ENCODE data around the gene ABHD2. TPM values are rescaled to one million over a fixed set of nuclear protein-coding genes. Genes with fewer than 3 reads are reported as not detected.
A peak's percentile ranks its signal among the peaks of the same experiment; 100 is the strongest.

Gene ABHD2
- total and polyA plus RNA-seq, 4 donors, result 9.1 to 221 (median 82.5) TPM

DNA sequence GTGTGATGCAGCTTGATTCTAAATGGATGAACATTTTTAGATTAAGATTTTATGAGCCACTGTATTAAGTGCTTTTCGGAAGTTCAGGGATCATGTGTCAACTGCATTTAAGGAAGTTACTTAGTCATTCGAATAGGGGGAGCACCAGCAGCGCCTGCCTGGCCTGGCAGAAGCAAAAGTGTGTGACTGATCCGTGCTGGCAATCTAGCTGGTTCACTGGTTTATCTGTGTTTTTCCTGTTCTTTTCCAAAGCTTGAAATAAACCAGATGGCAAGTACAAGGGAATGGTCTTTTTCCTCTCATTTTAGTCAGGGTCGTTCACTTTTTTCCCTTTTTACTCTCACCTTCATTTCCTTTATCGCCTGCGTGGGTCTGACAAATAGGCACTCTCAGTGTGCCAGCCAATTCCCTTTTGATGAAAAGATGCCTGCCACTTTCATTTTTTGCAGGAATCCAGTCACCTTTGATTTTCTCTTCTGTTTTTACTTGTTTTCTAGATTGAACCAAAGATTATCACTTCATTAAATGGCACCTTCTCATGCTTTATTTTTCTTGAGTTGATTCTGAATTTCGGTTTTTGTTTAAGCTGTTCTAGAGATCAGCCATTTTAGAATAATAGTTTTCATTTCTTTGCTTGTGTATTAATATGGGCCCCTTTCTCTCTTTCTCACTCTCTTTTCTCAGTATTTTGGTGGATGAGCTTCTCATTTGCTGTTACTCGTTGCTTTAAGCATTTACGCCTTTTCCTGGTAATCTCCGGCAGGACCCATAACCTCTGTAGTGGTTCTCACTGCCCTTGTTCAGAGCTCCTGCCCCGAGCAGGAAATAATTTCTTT is 2.8 kb downstream of the ABHD2 start:
- Histone ChIP-seq H3K4me3 (ENCODE audit: low read length in 2 of 2) (peak overlapping the region; percentile 33 to 63), H3K27ac (ENCODE audit: low read depth in 1 of 2, low read length in 2 of 2) (peak overlapping the region; percentile 75 to 98), H3K36me3 (ENCODE audit: control insufficient read depth in 1 of 2, insufficient read depth in 2 of 2, low read length in 1 of 2) (no peaks in the 10 kb centered on the region), H3K9me3 (ENCODE audit: control insufficient read depth, low read length) (no peaks in the 10 kb centered on the region), H3K27me3 (ENCODE audit: control insufficient read depth in 1 of 2, insufficient read depth in 2 of 2, low read length in 1 of 2) (no peaks in the 10 kb centered on the region), H3K4me1 (ENCODE audit: control insufficient read depth in 1 of 2, insufficient read depth in 2 of 2, low read length in 2 of 2) (peaks cover 7 to 11% of the 10 kb centered on the region in 2 donors)
- 6 to 11% methylated on average over 12 of the region's 12 CpGs for WGBS, 2 donors
- DNase-seq, result peak; percentile 88
- intact Hi-C loops (cut with DNase I), result no loop called here
- peak; percentile 42 for ATAC-seq (ENCODE audit: low FRiP score)

- H3K9me3 ChIP-seq (ENCODE audit: control insufficient read depth, low read length), result no peaks in the 10 kb centered on the region
- H3K4me1 ChIP-seq (ENCODE audit: control insufficient read depth in 1 of 2, insufficient read depth in 2 of 2, low read length in 2 of 2), result peaks cover 7 to 14% of the 10 kb centered on the region in 2 donors
- peak overlapping the region; percentile 69 to 98 for H3K27ac ChIP-seq (ENCODE audit: low read depth in 1 of 2, low read length in 2 of 2)
- intact Hi-C loops (cut with DNase I), result no loop called here
- DNase-seq (no peak), ATAC-seq (ENCODE audit: low FRiP score) (no peak)
- H3K36me3 ChIP-seq (ENCODE audit: control insufficient read depth in 1 of 2, insufficient read depth in 2 of 2, low read length in 1 of 2), result no peaks in the 10 kb centered on the region
- H3K27me3 ChIP-seq (ENCODE audit: control insufficient read depth in 1 of 2, insufficient read depth in 2 of 2, low read length in 1 of 2), result no peaks in the 10 kb centered on the region
- peak overlapping the region; percentile 33 to 63 for H3K4me3 ChIP-seq (ENCODE audit: low read length in 2 of 2)
- 71 to 79% methylated on average over 1 of the region's 1 CpG for WGBS, 2 donors
Measured at GRCh38 chr15:89091627-89092220, 3.5 kb downstream of the ABHD2 start.

DNA sequence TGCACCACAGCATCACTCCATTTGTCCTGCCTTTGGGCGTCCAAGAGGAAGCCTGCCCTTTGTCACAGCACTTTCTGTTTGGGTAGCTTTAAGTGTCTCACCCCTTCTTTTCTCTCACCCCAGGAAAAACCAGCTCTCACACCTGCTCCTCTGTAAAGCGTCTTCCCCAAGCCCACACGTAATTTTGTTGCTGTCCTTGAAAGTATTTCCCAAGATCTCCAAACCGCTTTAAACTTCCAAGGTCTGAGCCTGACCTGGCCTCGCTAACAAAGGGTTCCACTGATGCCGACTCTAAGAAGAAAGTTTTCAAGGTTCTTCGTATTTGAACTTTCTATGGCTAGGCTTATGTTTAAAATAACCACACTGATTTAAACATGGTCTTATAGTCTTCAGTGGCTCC is 5.3 kb downstream of the ABHD2 start:
- ATAC-seq (ENCODE audit: low FRiP score) (no peak), DNase-seq (no peak)
- Histone ChIP-seq H3K36me3 (ENCODE audit: control insufficient read depth in 1 of 2, insufficient read depth in 2 of 2, low read length in 1 of 2) (no peaks in the 10 kb centered on the region), H3K27ac (ENCODE audit: low read depth in 1 of 2, low read length in 2 of 2) (peak overlapping the region; percentile 72 to 96), H3K4me3 (ENCODE audit: low read length in 2 of 2) (no peak overlapping the region), H3K27me3 (ENCODE audit: control insufficient read depth in 1 of 2, insufficient read depth in 2 of 2, low read length in 1 of 2) (no peaks in the 10 kb centered on the region), H3K9me3 (ENCODE audit: control insufficient read depth, low read length) (no peaks in the 10 kb centered on the region), H3K4me1 (ENCODE audit: control insufficient read depth in 1 of 2, insufficient read depth in 2 of 2, low read length in 2 of 2) (peaks cover 7 to 19% of the 10 kb centered on the region in 2 donors)
- 94 to 95% methylated on average over 7 of the region's 7 CpGs for WGBS, 2 donors
- intact Hi-C loops (cut with DNase I), result no loop called here

DNA sequence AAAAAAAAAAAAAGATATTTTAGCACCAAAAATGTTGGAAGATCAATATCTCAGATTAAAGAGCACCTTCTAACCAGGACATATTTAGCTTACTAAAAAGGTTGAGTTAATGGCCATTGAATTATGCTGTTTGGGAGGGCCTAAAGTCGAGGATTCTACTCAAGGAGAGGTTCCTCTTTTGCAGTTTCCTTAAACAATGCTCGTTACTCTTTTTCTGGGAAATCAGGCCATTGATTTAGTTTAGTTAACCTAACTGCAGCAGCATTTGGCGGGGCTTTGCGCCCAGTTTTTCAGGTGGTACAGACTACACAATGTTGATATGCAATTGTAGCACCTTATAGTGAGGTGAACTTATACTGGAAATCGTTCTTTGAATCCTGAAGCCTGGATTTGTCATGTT is 6.8 kb downstream of the ABHD2 start:
- Histone ChIP-seq H3K4me1 (ENCODE audit: control insufficient read depth in 1 of 2, insufficient read depth in 2 of 2, low read length in 2 of 2) (peaks cover 7 to 24% of the 10 kb centered on the region in 2 donors), H3K4me3 (ENCODE audit: low read length in 2 of 2) (no peak overlapping the region), H3K36me3 (ENCODE audit: control insufficient read depth in 1 of 2, insufficient read depth in 2 of 2, low read length in 1 of 2) (no peaks in the 10 kb centered on the region), H3K27ac (ENCODE audit: low read depth in 1 of 2, low read length in 2 of 2) (peak overlapping the region in 1 of 2 donors; percentile 20), H3K27me3 (ENCODE audit: control insufficient read depth in 1 of 2, insufficient read depth in 2 of 2, low read length in 1 of 2) (no peaks in the 10 kb centered on the region), H3K9me3 (ENCODE audit: control insufficient read depth, low read length) (no peaks in the 10 kb centered on the region)
- WGBS, 2 donors, result 92 to 95% methylated on average over 5 of the region's 5 CpGs
- intact Hi-C loops (cut with DNase I), result no loop called here
- no peak for ATAC-seq (ENCODE audit: low FRiP score)
- no peak for DNase-seq

GRCh38 chr15:89095556-89095955 is 7.3 kb downstream of the ABHD2 start:
- no peaks in the 10 kb centered on the region for H3K9me3 ChIP-seq (ENCODE audit: control insufficient read depth, low read length)
- no peak for ATAC-seq (ENCODE audit: low FRiP score)
- H3K36me3 ChIP-seq (ENCODE audit: control insufficient read depth in 1 of 2, insufficient read depth in 2 of 2, low read length in 1 of 2), result no peaks in the 10 kb centered on the region
- no peak overlapping the region for H3K27ac ChIP-seq (ENCODE audit: low read depth in 1 of 2, low read length in 2 of 2)
- no peak overlapping the region for H3K4me3 ChIP-seq (ENCODE audit: low read length in 2 of 2)
- DNase-seq, result no peak
- intact Hi-C loops (cut with DNase I), result no loop called here
- peaks cover 7 to 27% of the 10 kb centered on the region in 2 donors for H3K4me1 ChIP-seq (ENCODE audit: control insufficient read depth in 1 of 2, insufficient read depth in 2 of 2, low read length in 2 of 2)
- H3K27me3 ChIP-seq (ENCODE audit: control insufficient read depth in 1 of 2, insufficient read depth in 2 of 2, low read length in 1 of 2), result no peaks in the 10 kb centered on the region
- WGBS, 2 donors, result 84% methylated on average over 8 of the region's 8 CpGs

DNA sequence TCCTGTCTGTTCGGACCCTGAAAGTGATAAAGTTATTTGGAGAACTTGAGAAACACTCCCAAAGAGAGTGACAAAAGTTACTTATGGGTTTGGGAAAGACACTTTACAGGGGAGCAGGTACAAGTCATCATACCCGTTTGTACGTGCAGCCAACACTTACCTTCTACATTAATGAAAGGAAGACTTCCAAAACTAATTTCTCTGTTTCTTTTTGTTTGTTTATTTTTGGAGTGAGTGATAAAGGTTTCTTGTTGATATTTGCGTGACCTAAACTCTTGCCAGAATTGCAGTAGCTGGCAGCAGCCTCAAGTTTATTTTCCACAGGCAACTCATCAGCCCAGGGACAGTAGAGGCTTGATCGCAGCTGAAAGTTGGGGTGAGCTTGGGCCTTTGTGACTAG is 8.4 kb downstream of the ABHD2 start:
- Histone ChIP-seq H3K36me3 (ENCODE audit: control insufficient read depth in 1 of 2, insufficient read depth in 2 of 2, low read length in 1 of 2) (no peaks in the 10 kb centered on the region), H3K4me3 (ENCODE audit: low read length in 2 of 2) (no peak overlapping the region), H3K4me1 (ENCODE audit: control insufficient read depth in 1 of 2, insufficient read depth in 2 of 2, low read length in 2 of 2) (peaks cover 7 to 27% of the 10 kb centered on the region in 2 donors), H3K27ac (ENCODE audit: low read depth in 1 of 2, low read length in 2 of 2) (peak overlapping the region in 1 of 2 donors; percentile 25), H3K9me3 (ENCODE audit: control insufficient read depth, low read length) (no peaks in the 10 kb centered on the region), H3K27me3 (ENCODE audit: control insufficient read depth in 1 of 2, insufficient read depth in 2 of 2, low read length in 1 of 2) (no peaks in the 10 kb centered on the region)
- intact Hi-C loops (cut with DNase I), result no loop called here
- no peak for DNase-seq
- 48 to 59% methylated on average over 5 of the region's 5 CpGs for WGBS, 2 donors
- no peak for ATAC-seq (ENCODE audit: low FRiP score)

DNA sequence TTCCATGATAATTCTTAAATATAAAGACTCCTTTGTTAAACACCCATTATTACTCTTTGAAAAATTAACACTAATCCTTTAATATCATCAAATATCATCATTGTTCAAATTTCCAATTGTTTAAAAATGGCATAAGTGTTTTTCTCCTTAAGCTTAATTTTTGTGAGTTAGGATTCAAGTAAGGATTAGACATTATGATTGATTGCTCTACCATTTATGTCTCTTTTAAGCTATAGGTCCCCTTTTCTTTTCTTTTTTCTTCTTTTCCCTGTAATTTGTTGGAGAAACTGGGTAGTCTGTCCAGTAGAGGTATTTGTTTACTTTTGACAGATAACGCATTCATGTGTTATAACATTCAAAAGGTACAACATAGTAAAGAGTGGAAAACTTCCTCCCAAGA is 9.1 kb downstream of the ABHD2 start:
- peaks cover 7 to 25% of the 10 kb centered on the region in 2 donors for H3K4me1 ChIP-seq (ENCODE audit: control insufficient read depth in 1 of 2, insufficient read depth in 2 of 2, low read length in 2 of 2)
- 92% methylated on average over 1 of the region's 1 CpG for WGBS, 2 donors
- intact Hi-C loops (cut with DNase I), result no loop called here

DNA sequence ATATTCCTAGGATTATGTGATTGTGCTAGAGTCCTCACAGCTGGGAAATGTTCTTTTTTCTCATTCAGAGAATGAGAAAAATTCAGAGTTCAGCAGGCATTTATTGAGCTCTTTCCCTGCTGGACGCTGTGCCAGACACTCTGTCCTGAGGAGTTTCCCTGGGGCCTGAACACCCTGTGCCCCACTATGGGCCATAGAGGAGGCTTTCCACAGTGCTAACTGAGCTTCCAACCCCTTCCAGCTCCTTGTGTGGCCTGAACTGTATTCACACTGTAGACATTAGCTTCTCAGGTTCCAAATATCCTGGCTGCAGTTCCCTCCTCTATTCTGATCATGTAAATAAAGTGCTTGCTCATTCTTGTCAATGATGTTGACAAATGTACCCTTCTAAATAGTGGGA is 10.0 kb downstream of the ABHD2 start:
- Histone ChIP-seq H3K27me3 (ENCODE audit: control insufficient read depth in 1 of 2, insufficient read depth in 2 of 2, low read length in 1 of 2) (no peaks in the 10 kb centered on the region), H3K9me3 (ENCODE audit: control insufficient read depth, low read length) (no peaks in the 10 kb centered on the region), H3K4me3 (ENCODE audit: low read length in 2 of 2) (no peak overlapping the region), H3K27ac (ENCODE audit: low read depth in 1 of 2, low read length in 2 of 2) (peak overlapping the region in 1 of 2 donors; percentile 38), H3K4me1 (ENCODE audit: control insufficient read depth in 1 of 2, insufficient read depth in 2 of 2, low read length in 2 of 2) (peaks cover 13 to 30% of the 10 kb centered on the region in 2 donors), H3K36me3 (ENCODE audit: control insufficient read depth in 1 of 2, insufficient read depth in 2 of 2, low read length in 1 of 2) (no peaks in the 10 kb centered on the region)
- ATAC-seq (ENCODE audit: low FRiP score) (no peak), DNase-seq (no peak)
- intact Hi-C loops (cut with DNase I), result no loop called here
- 6 to 45% methylated on average over 1 of the region's 1 CpG for WGBS, 2 donors

More for the DNA sequence above, 9.1 kb downstream of the ABHD2 start:
- Histone ChIP-seq H3K36me3 (ENCODE audit: control insufficient read depth in 1 of 2, insufficient read depth in 2 of 2, low read length in 1 of 2) (no peaks in the 10 kb centered on the region), H3K4me3 (ENCODE audit: low read length in 2 of 2) (no peak overlapping the region), H3K27me3 (ENCODE audit: control insufficient read depth in 1 of 2, insufficient read depth in 2 of 2, low read length in 1 of 2) (no peaks in the 10 kb centered on the region), H3K27ac (ENCODE audit: low read depth in 1 of 2, low read length in 2 of 2) (no peak overlapping the region), H3K9me3 (ENCODE audit: control insufficient read depth, low read length) (no peaks in the 10 kb centered on the region)
- no peak for ATAC-seq (ENCODE audit: low FRiP score)
- no peak for DNase-seq

GRCh38 chr15:89099968-89100367 is 11.7 kb downstream of the ABHD2 start:
- Histone ChIP-seq H3K36me3 (ENCODE audit: control insufficient read depth in 1 of 2, insufficient read depth in 2 of 2, low read length in 1 of 2) (no peaks in the 10 kb centered on the region), H3K27me3 (ENCODE audit: control insufficient read depth in 1 of 2, insufficient read depth in 2 of 2, low read length in 1 of 2) (no peaks in the 10 kb centered on the region), H3K9me3 (ENCODE audit: control insufficient read depth, low read length) (no peaks in the 10 kb centered on the region), H3K27ac (ENCODE audit: low read depth in 1 of 2, low read length in 2 of 2) (no peak overlapping the region), H3K4me3 (ENCODE audit: low read length in 2 of 2) (no peak overlapping the region), H3K4me1 (ENCODE audit: control insufficient read depth in 1 of 2, insufficient read depth in 2 of 2, low read length in 2 of 2) (peaks cover 16 to 35% of the 10 kb centered on the region in 2 donors)
- 94 to 97% methylated on average over 3 of the region's 3 CpGs for WGBS, 2 donors
- no peak for ATAC-seq (ENCODE audit: low FRiP score)
- intact Hi-C loops (cut with DNase I), result loop anchor here (5.0 kb wide), 2 partner anchors 37 to 78 kb away; no protein-coding TSS in a partner anchor
- DNase-seq, result no peak

Measured in aorta (tissue), 5 donors.